Fibroblast of lung (primary cell): ENCODE measurements around the gene AGRP.

Experiments
- CTCF ChIP-seq, 2 donors: IDR thresholded peaks in 1 of 2; conservative IDR thresholded peaks in 1 of 2; 1 replicate in 1 of 2; 2 replicates in 1 of 2; pipeline ENCODE4 v1.5.1; 2011 to 2012; ENCODE audit warnings: low read length in 2 of 2, control low read depth in 1 of 2, inconsistent platforms in 1 of 2, low read depth in 1 of 2, mild to moderate bottlenecking in 1 of 2
- EZH2 ChIP-seq: IDR thresholded peaks from 2 replicates; pipeline ENCODE4 v1.5.1; 2012; ENCODE audit warnings: low read length, control low read depth, mild to moderate bottlenecking; ENCODE audit errors: missing control alignments

GRCh38 chr16:67481561-67482232, 1.6 kb downstream of the AGRP start:
- no peak for TF ChIP-seq CTCF (conservative IDR thresholded peaks at IDR 0.05 in 1 of 2, IDR thresholded peaks at IDR 0.05 in 1 of 2; ENCODE audit: low read depth in 1 of 2, low read length in 2 of 2)
- TF ChIP-seq EZH2 = no peak
